Measurements from ENCODE around the gene LRSAM1. TPM values are rescaled to one million over a fixed set of nuclear protein-coding genes. Genes with fewer than 3 reads are reported as not detected.
A peak's percentile ranks its signal among the peaks of the same experiment; 100 is the strongest.

The LRSAM1 gene
- total and polyA plus RNA-seq, 11 donors = 21.9 to 42.2 (median 31.6) TPM

DNA sequence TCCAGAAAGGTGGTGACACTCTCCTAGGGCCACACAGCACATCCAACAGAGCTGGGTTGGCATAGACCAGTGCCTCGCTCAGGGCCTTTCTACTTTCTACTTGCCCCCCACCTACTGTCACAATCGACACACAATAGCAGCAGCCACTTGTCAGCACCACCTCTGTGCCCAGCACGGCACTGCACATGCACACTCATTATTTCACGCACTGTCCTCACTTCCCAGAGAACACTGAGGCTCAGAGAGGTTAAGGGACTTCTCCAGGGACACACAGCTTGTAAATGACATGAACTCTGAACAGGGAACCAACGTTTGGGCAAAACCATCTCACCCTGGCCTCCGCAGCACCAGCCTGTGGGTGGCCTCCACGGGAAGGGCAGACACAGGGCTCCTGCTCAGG, 89.9 kb downstream of the LRSAM1 start:
- H3K9me3 ChIP-seq = no peaks in the 10 kb centered on the region
- H3K27ac ChIP-seq = peak overlapping the region in 1 of 12 donors; percentile 81
- peaks cover 0 to 6% (median 0%) of the 10 kb centered on the region in 9 donors for H3K36me3 ChIP-seq
- peaks cover 10 to 99% (median 77%) of the 10 kb centered on the region in 12 donors for H3K4me1 ChIP-seq
- H3K27me3 ChIP-seq = no peaks in the 10 kb centered on the region
- DNase-seq (no peak), ATAC-seq (no peak)
- H3K4me3 ChIP-seq = no peak overlapping the region
- no peak for TF ChIP-seq POLR2A (IDR thresholded peaks at IDR 0.05)
- TF ChIP-seq, protein P1, sequence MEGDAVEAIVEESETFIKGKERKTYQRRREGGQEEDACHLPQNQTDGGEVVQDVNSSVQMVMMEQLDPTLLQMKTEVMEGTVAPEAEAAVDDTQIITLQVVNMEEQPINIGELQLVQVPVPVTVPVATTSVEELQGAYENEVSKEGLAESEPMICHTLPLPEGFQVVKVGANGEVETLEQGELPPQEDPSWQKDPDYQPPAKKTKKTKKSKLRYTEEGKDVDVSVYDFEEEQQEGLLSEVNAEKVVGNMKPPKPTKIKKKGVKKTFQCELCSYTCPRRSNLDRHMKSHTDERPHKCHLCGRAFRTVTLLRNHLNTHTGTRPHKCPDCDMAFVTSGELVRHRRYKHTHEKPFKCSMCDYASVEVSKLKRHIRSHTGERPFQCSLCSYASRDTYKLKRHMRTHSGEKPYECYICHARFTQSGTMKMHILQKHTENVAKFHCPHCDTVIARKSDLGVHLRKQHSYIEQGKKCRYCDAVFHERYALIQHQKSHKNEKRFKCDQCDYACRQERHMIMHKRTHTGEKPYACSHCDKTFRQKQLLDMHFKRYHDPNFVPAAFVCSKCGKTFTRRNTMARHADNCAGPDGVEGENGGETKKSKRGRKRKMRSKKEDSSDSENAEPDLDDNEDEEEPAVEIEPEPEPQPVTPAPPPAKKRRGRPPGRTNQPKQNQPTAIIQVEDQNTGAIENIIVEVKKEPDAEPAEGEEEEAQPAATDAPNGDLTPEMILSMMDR (IDR thresholded peaks at IDR 0.05) = no peak
- intact Hi-C loops (cut with DNase I) = no loop called here
- WGBS, 4 donors = 79 to 90% (median 87%) methylated on average over 6 to 7 of the region's 7 CpGs

DNA sequence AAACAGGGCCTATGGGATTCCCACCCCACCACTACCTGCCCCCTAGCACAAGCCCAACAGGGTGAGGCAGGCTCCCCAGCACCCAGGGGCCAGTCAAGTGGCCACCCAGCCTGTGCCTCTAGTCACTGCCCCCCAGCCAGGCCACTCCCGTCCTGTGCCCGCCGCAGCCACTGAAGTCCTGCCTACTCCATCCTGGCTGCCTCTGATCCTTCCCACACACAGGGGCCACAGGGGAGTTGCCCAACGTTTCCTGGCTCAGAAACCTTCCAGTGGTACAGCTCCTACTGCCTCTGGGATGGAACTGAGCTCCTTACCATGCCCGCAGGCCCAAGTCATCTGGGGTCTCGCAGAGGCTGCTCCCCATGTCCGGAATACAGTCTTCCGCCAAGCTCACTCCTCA, 90.6 kb downstream of the LRSAM1 start:
- DNase-seq = peak in 1 of 5 donors; percentile 65
- no peak for TF ChIP-seq POLR2A (IDR thresholded peaks at IDR 0.05)
- TF ChIP-seq, protein P1 (IDR thresholded peaks at IDR 0.05) = no peak
- peaks cover 13 to 99% (median 80%) of the 10 kb centered on the region in 12 donors for H3K4me1 ChIP-seq
- peak in 3 of 4 donors; percentile 29 to 53 (median 47) for ATAC-seq
- WGBS, 4 donors = 67 to 87% (median 71%) methylated on average over 8 of the region's 8 CpGs
- H3K9me3 ChIP-seq = no peaks in the 10 kb centered on the region
- H3K27ac ChIP-seq = peak overlapping the region in 6 of 12 donors; percentile 29 to 81 (median 43)
- intact Hi-C loops (cut with DNase I) = no loop called here
- peaks cover 0 to under 1% (median 0%) of the 10 kb centered on the region in 9 donors for H3K36me3 ChIP-seq
- H3K4me3 ChIP-seq = no peak overlapping the region
- no peaks in the 10 kb centered on the region for H3K27me3 ChIP-seq

DNA sequence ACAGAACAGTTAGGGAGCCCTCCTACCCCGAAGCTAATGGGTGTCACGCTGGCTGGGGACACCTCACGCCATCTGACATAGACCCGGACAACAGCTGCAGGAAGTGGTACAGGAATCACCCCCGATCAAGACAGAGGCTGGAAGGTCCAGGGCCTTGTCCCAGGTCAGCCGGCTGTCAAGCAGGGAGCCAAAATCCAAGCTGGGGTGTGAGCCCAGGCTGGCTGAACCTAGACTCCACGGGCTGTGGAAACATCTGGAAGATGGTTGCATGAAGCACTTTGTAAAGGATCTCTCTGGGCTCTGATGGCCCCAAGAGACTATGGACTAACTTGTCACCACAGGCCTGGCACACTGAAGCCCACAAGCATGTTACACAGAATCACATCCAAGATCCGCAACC, 91.9 kb downstream of the LRSAM1 start:
- Histone ChIP-seq H3K4me3 (no peak overlapping the region), H3K36me3 (peaks cover 0 to 6% (median 0%) of the 10 kb centered on the region in 9 donors), H3K27me3 (no peaks in the 10 kb centered on the region), H3K4me1 (peaks cover 13 to 87% (median 75%) of the 10 kb centered on the region in 12 donors), H3K27ac (peak overlapping the region in 9 of 12 donors; percentile 7 to 81 (median 29)), H3K9me3 (no peaks in the 10 kb centered on the region)
- ATAC-seq = peak in 2 of 4 donors; percentile 13
- no peak for TF ChIP-seq POLR2A (IDR thresholded peaks at IDR 0.05)
- TF ChIP-seq, protein P1 (IDR thresholded peaks at IDR 0.05) = no peak
- no peak for DNase-seq
- intact Hi-C loops (cut with DNase I) = no loop called here
- 54 to 74% (median 69%) methylated on average over 6 to 8 of the region's 8 CpGs for WGBS, 4 donors

DNA sequence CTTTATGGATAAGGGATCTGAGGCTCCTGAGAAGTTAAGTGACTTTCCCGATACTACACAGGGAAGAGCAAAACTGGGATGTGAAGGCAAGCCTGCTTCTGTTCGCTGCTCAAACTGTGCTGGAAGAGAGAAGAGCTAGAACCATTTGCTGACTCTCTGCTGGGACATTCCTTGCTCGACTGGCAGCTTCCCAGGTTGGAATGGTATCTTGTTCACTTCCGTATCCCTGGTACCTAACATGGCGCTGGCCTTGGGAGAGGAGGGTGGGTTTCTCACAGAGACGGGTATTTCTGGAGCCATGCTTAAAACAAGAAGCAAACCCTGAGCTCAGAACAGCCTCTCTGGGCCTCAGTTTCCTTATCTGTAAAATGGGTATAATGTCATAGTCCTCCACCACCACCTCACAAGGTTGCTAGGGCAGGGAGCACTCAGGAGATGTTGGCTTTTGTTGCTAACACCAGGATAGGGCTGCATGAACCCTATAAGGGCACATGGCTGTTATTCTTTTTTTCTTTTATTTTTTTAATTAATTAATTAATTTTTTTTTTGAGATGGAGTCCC, 92.7 kb downstream of the LRSAM1 start:
- H3K4me3 ChIP-seq = no peak overlapping the region
- 86 to 91% (median 87%) methylated on average over 6 of the region's 6 CpGs for WGBS, 4 donors
- H3K9me3 ChIP-seq = no peaks in the 10 kb centered on the region
- DNase-seq (no peak), ATAC-seq (no peak)
- H3K4me1 ChIP-seq = peaks cover 13 to 88% (median 73%) of the 10 kb centered on the region in 12 donors
- no peaks in the 10 kb centered on the region for H3K27me3 ChIP-seq
- TF ChIP-seq POLR2A (IDR thresholded peaks at IDR 0.05) = no peak
- TF ChIP-seq, protein P1 (IDR thresholded peaks at IDR 0.05) = no peak
- H3K36me3 ChIP-seq = peaks cover 0 to 7% (median 0%) of the 10 kb centered on the region in 9 donors
- H3K27ac ChIP-seq = peak overlapping the region in 2 of 12 donors; percentile 49 to 81
- intact Hi-C loops (cut with DNase I) = no loop called here
